IMR-90 (cell line): ENCODE data around the gene ATRN. TPM values are rescaled to one million over a fixed set of nuclear protein-coding genes. Genes with fewer than 3 reads are reported as not detected.
A peak's percentile ranks its signal among the peaks of the same experiment; 100 is the strongest.

ENCODE experiments used
- ATAC-seq: fragments of 200-7000 bp; cut with Tn5 transposase; 2 replicates; pipeline ENCODE4 v1.9.1; 2020; ENCODE audit warnings: low read depth, mild to moderate bottlenecking, moderate library complexity
- BruUV-seq: library from RNA; stranded (reverse); fragments of 400-500 nt; replicated peaks from 2 replicates; lab custom pipeline; 2021; lab: Mats Ljungman, UMichigan
- CTCF ChIA-PET: fragments of 300-600 bp; formaldehyde crosslinking; extraction: SDS; loops from one replicate; lab custom pipeline; 2021; ENCODE audit warnings: antibody characterized with exemption; lab: Yijun Ruan, JAX
- POLR2A ChIA-PET: fragments of 300-600 bp; sonication (Branson Sonifier 250); formaldehyde crosslinking; loops from one replicate; lab custom pipeline; 2022; ENCODE audit warnings: antibody characterized with exemption; ENCODE audit not compliant: unreplicated experiment; lab: Charles Lee
- DNase-seq: peaks from one replicate; pipeline ENCODE4 v3.0.0; 2013
- H2AFZ ChIP-seq: replicated peaks from 2 replicates; pipeline ENCODE3; 2013; ENCODE audit warnings: low read length, mild to moderate bottlenecking; ENCODE audit not compliant: poor library complexity
- H2AK5ac ChIP-seq: 2 replicates; pipeline ENCODE4 v1.6.1; 2013; ENCODE audit warnings: low read depth, low read length, inconsistent platforms
- H2AK9ac ChIP-seq: replicated peaks from 2 replicates; pipeline ENCODE3; 2013; ENCODE audit warnings: mild to moderate bottlenecking, low read depth, low read length, moderate library complexity; ENCODE audit not compliant: poor library complexity
- H2BK120ac ChIP-seq: 2 replicates; pipeline ENCODE4 v1.6.1; 2013; ENCODE audit warnings: low read depth, low read length, inconsistent platforms
- H2BK15ac ChIP-seq: 3 replicates; pipeline ENCODE4 v1.6.1; 2013; ENCODE audit warnings: low read depth, low read length, inconsistent platforms
- H2BK20ac ChIP-seq: 2 replicates; pipeline ENCODE4 v1.6.1; 2013; ENCODE audit warnings: low read depth, mild to moderate bottlenecking, inconsistent platforms, low read length, moderate library complexity
- H2BK5ac ChIP-seq: 2 replicates; pipeline ENCODE4 v1.6.1; 2013; ENCODE audit warnings: mild to moderate bottlenecking, low read depth, low read length, inconsistent platforms; ENCODE audit not compliant: poor library complexity, severe bottlenecking
- H3K14ac ChIP-seq: replicated peaks from 2 replicates; pipeline ENCODE4 v1.6.1; 2013; ENCODE audit warnings: low read depth, low read length, inconsistent platforms
- H3K18ac ChIP-seq: 2 replicates; pipeline ENCODE4 v1.6.1; 2013; ENCODE audit warnings: low read depth, low read length, control low read depth
- H3K23ac ChIP-seq: 2 replicates; pipeline ENCODE4 v1.6.1; 2013; ENCODE audit warnings: low read depth, low read length, inconsistent platforms
- H3K27ac ChIP-seq: 2 replicates; pipeline ENCODE4 v1.5.1; 2013; ENCODE audit warnings: mild to moderate bottlenecking, control low read depth, low read length; ENCODE audit not compliant: insufficient read depth
- H3K27me3 ChIP-seq: 2 replicates; pipeline ENCODE4 v1.6.1; 2013; ENCODE audit warnings: low read length; ENCODE audit not compliant: control insufficient read depth, insufficient read depth
- H3K36me3 ChIP-seq: 2 replicates; pipeline ENCODE4 v1.6.1; 2013; ENCODE audit warnings: low read length, mixed read lengths; ENCODE audit not compliant: control insufficient read depth, insufficient read depth
- H3K4ac ChIP-seq: 2 replicates; pipeline ENCODE4 v1.6.1; 2013; ENCODE audit warnings: low read depth, low read length, inconsistent platforms
- H3K4me1 ChIP-seq: 2 replicates; pipeline ENCODE4 v1.6.1; 2013; ENCODE audit warnings: low read length, mixed read lengths; ENCODE audit not compliant: control insufficient read depth, insufficient read depth
- H3K4me2 ChIP-seq: 2 replicates; pipeline ENCODE4 v1.6.1; 2013; ENCODE audit warnings: low read depth, mild to moderate bottlenecking, control low read depth, low read length, moderate library complexity
- H3K4me3 ChIP-seq: 2 replicates; pipeline ENCODE4 v1.5.1; 2013; ENCODE audit warnings: low read depth, mild to moderate bottlenecking, control low read depth, low read length, moderate library complexity; ENCODE audit not compliant: insufficient read depth
- H3K56ac ChIP-seq: 2 replicates; pipeline ENCODE4 v1.6.1; 2013; ENCODE audit warnings: low read length, inconsistent platforms; ENCODE audit not compliant: insufficient read depth; ENCODE audit errors: extremely low read depth
- H3K79me1 ChIP-seq, 2 experiments: 2 replicates each; pipeline ENCODE4 v1.6.1; 2013; ENCODE audit warnings: low read length in 2 of 2, inconsistent platforms in 1 of 2, low read depth in 1 of 2
- H3K9ac ChIP-seq: 2 replicates; pipeline ENCODE4 v1.6.1; 2013; ENCODE audit warnings: low read depth, low read length, control low read depth
- H3K9me1 ChIP-seq: 2 replicates; pipeline ENCODE4 v1.6.1; 2013; ENCODE audit warnings: low read length, inconsistent platforms; ENCODE audit not compliant: insufficient read depth
- H3K9me3 ChIP-seq: 2 replicates; pipeline ENCODE4 v1.6.1; 2013; ENCODE audit warnings: low read length; ENCODE audit not compliant: control insufficient read depth, insufficient read depth
- H4K20me1 ChIP-seq: 2 replicates; pipeline ENCODE4 v1.6.1; 2013; ENCODE audit warnings: low read length, inconsistent platforms; ENCODE audit not compliant: insufficient read depth
- H4K5ac ChIP-seq: 2 replicates; pipeline ENCODE4 v1.6.1; 2013; ENCODE audit warnings: mild to moderate bottlenecking, low read depth, low read length, control low read depth
- H4K8ac ChIP-seq, 2 experiments: 2 replicates each; pipeline ENCODE4 v1.6.1; 2013; ENCODE audit warnings: low read depth in 2 of 2, low read length in 2 of 2, control low read depth in 1 of 2, inconsistent platforms in 1 of 2
- H4K91ac ChIP-seq: 2 replicates; pipeline ENCODE4 v1.6.1; 2013; ENCODE audit warnings: low read depth, low read length, inconsistent platforms; ENCODE audit not compliant: insufficient read depth
- BHLHE40 ChIP-seq: fragments of 150-350 bp; IDR thresholded peaks from 2 replicates; pipeline ENCODE4 v1.6.1; 2016; ENCODE audit warnings: mild to moderate bottlenecking, low read depth, low read length
- ELK1 ChIP-seq: fragments of 150-350 bp; IDR thresholded peaks from 2 replicates; pipeline ENCODE4 v1.6.1; 2016; ENCODE audit warnings: low read depth, mild to moderate bottlenecking, low read length, moderate library complexity, borderline replicate concordance
- NFE2L2 ChIP-seq: fragments of 150-350 bp; IDR thresholded peaks from 2 replicates; pipeline ENCODE4 v1.6.1; 2016; ENCODE audit warnings: low read depth, mild to moderate bottlenecking, low read length
- POLR2A ChIP-seq: IDR thresholded peaks from 2 replicates; pipeline ENCODE4 v1.6.1; 2012; ENCODE audit warnings: mild to moderate bottlenecking, low read depth, low read length
- RAD21 ChIP-seq: IDR thresholded peaks from 2 replicates; pipeline ENCODE4 v1.6.1; 2012; ENCODE audit warnings: low read length, improper control_type of control experiment
- RCOR1 ChIP-seq: IDR thresholded peaks from 2 replicates; pipeline ENCODE4 v1.6.1; 2012; ENCODE audit warnings: mild to moderate bottlenecking, low read length, improper control_type of control experiment; ENCODE audit not compliant: insufficient replicate concordance
- SMC3 ChIP-seq: fragments of 150-350 bp; IDR thresholded peaks from 2 replicates; pipeline ENCODE4 v1.6.1; 2016; ENCODE audit warnings: low read depth, mild to moderate bottlenecking, antibody characterized with exemption, low read length, moderate library complexity
- USF2 ChIP-seq: fragments of 150-350 bp; IDR thresholded peaks from 2 replicates; pipeline ENCODE4 v1.6.1; 2017; ENCODE audit warnings: mild to moderate bottlenecking, antibody characterized with exemption, low read length, low read depth
- WGBS, 2 experiments: methylation state at CpG; one replicate each; pipeline versions ENCODE4 v1.1.5 to v1.1.7; 2013; ENCODE audit warnings: missing lambda C conversion rate in 2 of 2; ENCODE audit not compliant: insufficient read length in 1 of 2; ENCODE audit errors: extremely low coverage in 2 of 2; 5-methylcytosine and 5-hydroxymethylcytosine counted together
- dilution Hi-C: fragments of 300-500 bp; cut with HindIII; formaldehyde crosslinking; loops from one replicate; pipeline ENCODE4 v1.14.3; 2018; ENCODE audit warnings: low sequenced_read_pairs; ENCODE audit not compliant: unreplicated experiment
- in situ Hi-C: fragments of 300-500 bp; cut with MboI; formaldehyde crosslinking; loops from 3 replicates; pipeline ENCODE4 v1.14.3; 2019; ENCODE audit warnings: low sequenced_read_pairs, inconsistent platforms, mixed read lengths
- intact Hi-C: fragments of 100-400 bp; cut with micrococcal nuclease; formaldehyde crosslinking; loops from 2 replicates; pipeline ENCODE4 v1.10.0; 2022
- polyA plus RNA-seq, 3 experiments: library from polyadenylated mRNA; depleted of rRNA; stranded (reverse); fragments of >200 nt; gene quantifications; 2 replicates each; pipeline ENCODE4 v1.2.3, GENCODE V29; 2012; ENCODE audit warnings: low replicate concordance in 1 of 3
- total RNA-seq: library from RNA; depleted of rRNA; stranded (reverse); fragments of >200 nt; gene quantifications from 2 replicates; pipeline ENCODE4 v1.2.3, GENCODE V29; 2012

ATRN gene
- total and polyA plus RNA-seq, 2 of the 4 experiments (the other 2 are of a cell fraction) = 32.3 to 46.2 TPM

- BruUV-seq = no TSS peak
- H3K79me1 ChIP-seq = no peaks in the 10 kb centered on the region
- dilution Hi-C loops = no loop called here
Measured at GRCh38 chr20:3674995-3675900, 204.4 kb downstream of the ATRN start.

More at GRCh38 chr20:3674995-3675900, 204.4 kb downstream of the ATRN start:
- Histone ChIP-seq H2BK15ac (no peak overlapping the region), H2AFZ (peak overlapping the region; percentile 43), H3K4me3 (no peak overlapping the region), H4K8ac (no peak overlapping the region), H3K27me3 (peaks cover 54% of the 10 kb centered on the region), H2AK9ac (no peak overlapping the region), H3K9me3 (no peaks in the 10 kb centered on the region), H3K14ac (no peak overlapping the region), H3K4ac (no peak overlapping the region), H2AK5ac (no peak overlapping the region), H3K4me1 (peaks cover 8% of the 10 kb centered on the region), H2BK20ac (no peak overlapping the region), H4K5ac (no peak overlapping the region), H4K91ac (no peak overlapping the region), H2BK120ac (no peak overlapping the region), H3K4me2 (no peak overlapping the region), H4K20me1 (no peaks in the 10 kb centered on the region), H3K36me3 (no peaks in the 10 kb centered on the region), H3K9me1 (no peaks in the 10 kb centered on the region), H3K27ac (no peak overlapping the region), H3K23ac (no peak overlapping the region), H3K56ac (no peak overlapping the region), H2BK5ac (no peak overlapping the region), H3K18ac (no peak overlapping the region), H3K9ac (no peak overlapping the region)
- POLR2A ChIA-PET = no interaction called here
- WGBS, 2 experiments = 29% methylated on average over 3 of the region's 13 CpGs; no CpG with 5 or more reads in 1 of the 2 experiments
- in situ Hi-C loops = no loop called here
- ATAC-seq (no peak), DNase-seq (no peak)
- intact Hi-C loops = loop anchor here (5.0 to 10.0 kb wide), 2 partner anchors 92 to 410 kb away; partner anchors contain the start of gene ADISSP
- CTCF ChIA-PET = interaction anchor here (0.5 to 2.9 kb wide), 4 partner anchors 32 to 151 kb away, joined by 3 to 19 read pairs (median 6); no protein-coding TSS in a partner anchor
- no peak for TF ChIP-seq BHLHE40
- no peak for TF ChIP-seq SMC3
- TF ChIP-seq NFE2L2 = no peak
- no peak for TF ChIP-seq RCOR1
- no peak for TF ChIP-seq USF2
- no peak for TF ChIP-seq POLR2A
- no peak for TF ChIP-seq ELK1
- no peak for TF ChIP-seq RAD21
